Bronchial epithelial cell (primary cell): ENCODE measurements around the gene TREML2. TPM values are rescaled to one million over a fixed set of nuclear protein-coding genes. Genes with fewer than 3 reads are reported as not detected.

Experiments used
- DNase-seq: peaks from one replicate; pipeline ENCODE4 v3.0.0-alpha.2; 2010; ENCODE audit warnings: low read depth
- FAIRE-seq: peaks from 2 replicates; lab custom pipeline; 2011; peaks lifted over from hg19 to GRCh38; lab: Jason Lieb, UNC
- H3K27me3 ChIP-seq: 2 replicates; pipeline ENCODE4 v1.5.1; 2011; ENCODE audit warnings: low read length; ENCODE audit not compliant: control insufficient read depth, insufficient read depth
- H3K36me3 ChIP-seq: 2 replicates; pipeline ENCODE4 v1.5.1; 2011; ENCODE audit warnings: low read length; ENCODE audit not compliant: control insufficient read depth, insufficient read depth
- H3K4me3 ChIP-seq: 2 replicates; pipeline ENCODE4 v1.5.1; 2011; ENCODE audit warnings: mild to moderate bottlenecking, low read depth, low read length, control low read depth
- total RNA-seq: library from RNA; depleted of rRNA; stranded (reverse); fragments of >200 nt; gene quantifications from 2 replicates; pipeline ENCODE4 v1.2.1, GENCODE V29; 2014
- TF ChIP-seq, protein P1 (sequence below): IDR thresholded peaks from 2 replicates; pipeline ENCODE4 v1.5.1; 2011; ENCODE audit warnings: mild to moderate bottlenecking, moderate library complexity, low read length, control low read depth, inconsistent platforms; ENCODE audit not compliant: insufficient read depth, severe bottlenecking

Gene TREML2
- total RNA-seq, 1 donor from 2014 or later = not detected

DNA sequence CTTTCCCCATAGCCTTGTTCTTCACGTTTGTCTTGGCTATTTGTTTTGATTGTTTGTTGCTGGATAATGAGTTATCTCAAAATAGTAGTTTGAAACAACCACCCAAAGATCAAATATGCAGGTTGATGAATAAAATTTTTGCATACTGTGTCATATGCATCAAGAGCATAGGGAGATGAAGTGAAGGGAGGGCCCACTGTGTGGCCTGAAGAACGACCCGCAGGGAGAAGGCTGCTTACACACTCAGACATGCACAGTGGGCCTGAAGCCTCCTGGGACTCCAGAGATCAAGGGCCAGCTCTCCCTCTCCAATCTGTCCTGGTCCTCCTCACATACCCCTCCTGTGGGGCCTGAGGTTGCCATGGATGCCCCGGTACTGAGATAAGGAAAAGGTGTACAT lies 21.8 kb downstream of the TREML2 start:
- Histone ChIP-seq H3K27me3 (no peaks in the 10 kb centered on the region), H3K36me3 (no peaks in the 10 kb centered on the region), H3K4me3 (no peak overlapping the region)
- DNase-seq (no peak), FAIRE-seq (no peak)
- TF ChIP-seq, protein P1, sequence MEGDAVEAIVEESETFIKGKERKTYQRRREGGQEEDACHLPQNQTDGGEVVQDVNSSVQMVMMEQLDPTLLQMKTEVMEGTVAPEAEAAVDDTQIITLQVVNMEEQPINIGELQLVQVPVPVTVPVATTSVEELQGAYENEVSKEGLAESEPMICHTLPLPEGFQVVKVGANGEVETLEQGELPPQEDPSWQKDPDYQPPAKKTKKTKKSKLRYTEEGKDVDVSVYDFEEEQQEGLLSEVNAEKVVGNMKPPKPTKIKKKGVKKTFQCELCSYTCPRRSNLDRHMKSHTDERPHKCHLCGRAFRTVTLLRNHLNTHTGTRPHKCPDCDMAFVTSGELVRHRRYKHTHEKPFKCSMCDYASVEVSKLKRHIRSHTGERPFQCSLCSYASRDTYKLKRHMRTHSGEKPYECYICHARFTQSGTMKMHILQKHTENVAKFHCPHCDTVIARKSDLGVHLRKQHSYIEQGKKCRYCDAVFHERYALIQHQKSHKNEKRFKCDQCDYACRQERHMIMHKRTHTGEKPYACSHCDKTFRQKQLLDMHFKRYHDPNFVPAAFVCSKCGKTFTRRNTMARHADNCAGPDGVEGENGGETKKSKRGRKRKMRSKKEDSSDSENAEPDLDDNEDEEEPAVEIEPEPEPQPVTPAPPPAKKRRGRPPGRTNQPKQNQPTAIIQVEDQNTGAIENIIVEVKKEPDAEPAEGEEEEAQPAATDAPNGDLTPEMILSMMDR = no peak

DNA sequence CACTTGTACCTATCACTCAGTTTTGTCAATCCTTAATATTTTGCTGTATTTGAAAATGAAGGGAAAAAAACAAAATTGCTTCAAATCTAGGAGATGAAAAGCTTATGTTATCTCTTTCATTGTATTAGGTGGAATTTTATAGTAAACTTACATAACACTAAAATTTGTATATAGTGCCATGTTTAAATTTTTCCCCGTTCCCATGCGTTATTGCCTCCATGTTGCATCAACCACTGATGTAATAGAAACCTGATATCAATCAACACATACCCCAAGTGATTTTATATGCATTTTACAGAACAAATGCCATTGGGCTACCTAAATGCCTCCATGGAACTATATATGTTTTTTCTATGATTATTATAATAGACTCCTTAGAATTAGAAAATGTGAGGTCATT lies 23.3 kb downstream of the TREML2 start:
- TF ChIP-seq, protein P1 = no peak
- Histone ChIP-seq H3K27me3 (no peaks in the 10 kb centered on the region), H3K4me3 (no peak overlapping the region), H3K36me3 (no peaks in the 10 kb centered on the region)
- FAIRE-seq (no peak), DNase-seq (no peak)

DNA sequence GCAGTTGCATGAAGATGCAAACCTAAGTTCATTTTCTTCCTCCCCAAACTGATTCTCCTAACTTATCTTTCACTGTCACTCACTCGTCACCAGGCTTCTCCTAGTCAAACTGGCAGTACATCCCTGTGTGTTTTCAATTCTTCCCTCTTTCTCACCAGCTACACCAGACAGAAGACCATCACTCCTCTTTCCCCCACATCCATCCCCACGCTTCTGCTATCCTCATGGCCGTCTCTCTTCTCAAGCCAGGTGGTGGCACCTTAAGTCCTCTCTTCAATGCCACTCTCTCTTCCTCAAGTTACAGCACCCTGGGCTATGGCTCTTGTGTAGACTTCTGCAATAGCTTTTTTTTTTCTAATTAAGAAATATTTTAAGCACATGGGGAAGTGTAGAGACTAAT lies 23.7 kb downstream of the TREML2 start:
- Histone ChIP-seq H3K4me3 (no peak overlapping the region), H3K27me3 (no peaks in the 10 kb centered on the region), H3K36me3 (no peaks in the 10 kb centered on the region)
- TF ChIP-seq, protein P1 = no peak
- DNase-seq (no peak), FAIRE-seq (no peak)

DNA sequence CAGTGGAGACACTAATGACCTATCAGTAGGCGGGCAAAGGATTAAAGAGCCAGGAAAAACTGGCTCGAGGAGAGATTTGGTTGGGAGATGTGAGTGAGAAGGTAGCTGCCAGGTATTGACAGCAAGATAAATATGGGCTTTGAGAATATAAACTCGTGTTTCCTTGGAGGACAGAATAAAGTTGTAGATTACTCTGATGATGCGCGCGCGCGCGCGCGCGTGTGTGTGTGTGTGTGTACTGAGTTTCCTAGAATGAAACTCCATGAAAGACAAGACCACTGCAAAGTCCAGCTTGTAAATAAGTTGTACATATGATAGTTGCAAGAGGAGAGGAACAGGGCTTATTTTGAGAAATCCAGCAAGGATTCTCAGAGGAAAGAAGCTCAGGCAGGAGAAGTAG lies 24.8 kb downstream of the TREML2 start:
- DNase-seq = no peak
- TF ChIP-seq, protein P1 = no peak
- Histone ChIP-seq H3K4me3 (no peak overlapping the region), H3K27me3 (no peaks in the 10 kb centered on the region), H3K36me3 (no peaks in the 10 kb centered on the region)
- no peak for FAIRE-seq

DNA sequence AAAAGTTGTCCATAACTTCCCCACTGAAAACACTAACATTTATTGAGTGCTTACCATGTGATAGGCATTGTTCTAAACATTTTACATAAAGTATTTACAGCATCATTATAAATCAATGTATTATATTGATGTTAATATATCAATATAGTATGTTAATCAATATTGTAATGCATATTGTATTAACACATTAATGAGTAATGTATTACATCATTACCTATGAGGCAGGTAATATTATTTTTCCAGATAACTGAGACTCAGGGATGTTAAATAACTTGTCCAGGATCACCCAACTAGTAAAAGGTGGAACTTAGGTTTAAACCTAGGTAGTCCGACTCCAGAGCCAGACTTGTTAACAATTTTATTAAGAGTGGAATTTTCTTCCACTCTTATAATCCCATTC lies 25.9 kb downstream of the TREML2 start:
- TF ChIP-seq, protein P1 = no peak
- Histone ChIP-seq H3K36me3 (no peaks in the 10 kb centered on the region), H3K4me3 (no peak overlapping the region), H3K27me3 (no peaks in the 10 kb centered on the region)
- no peak for FAIRE-seq
- DNase-seq = no peak

DNA sequence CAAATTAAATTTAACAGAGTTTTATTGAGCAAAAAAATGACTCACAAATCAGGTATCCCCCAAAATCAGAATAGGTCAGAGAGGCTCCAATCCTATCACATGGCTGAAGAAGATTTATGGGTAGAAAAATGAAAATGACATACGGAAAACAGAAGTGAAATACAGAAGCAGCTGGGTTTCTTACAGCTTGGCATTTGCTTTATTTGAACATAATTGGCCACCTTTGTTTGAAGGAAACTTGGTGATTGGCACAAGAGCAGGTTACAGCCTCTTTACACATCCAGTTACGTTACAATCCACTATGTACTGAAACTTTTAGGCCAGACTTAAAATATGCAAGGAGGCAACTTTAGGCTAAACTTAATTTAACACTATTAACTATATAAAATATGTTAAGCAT lies 26.3 kb downstream of the TREML2 start:
- TF ChIP-seq, protein P1 = no peak
- no peak for FAIRE-seq
- no peaks in the 10 kb centered on the region for H3K36me3 ChIP-seq
- no peaks in the 10 kb centered on the region for H3K27me3 ChIP-seq
- DNase-seq = no peak
- no peak overlapping the region for H3K4me3 ChIP-seq
